ENCODE data around the gene OSBP2. TPM values are rescaled to one million over a fixed set of nuclear protein-coding genes. Genes with fewer than 3 reads are reported as not detected.
A peak's percentile ranks its signal among the peaks of the same experiment; 100 is the strongest.

OSBP2 gene
- total RNA-seq, 1 donor from 2014 or later: 3.1 TPM

DNA sequence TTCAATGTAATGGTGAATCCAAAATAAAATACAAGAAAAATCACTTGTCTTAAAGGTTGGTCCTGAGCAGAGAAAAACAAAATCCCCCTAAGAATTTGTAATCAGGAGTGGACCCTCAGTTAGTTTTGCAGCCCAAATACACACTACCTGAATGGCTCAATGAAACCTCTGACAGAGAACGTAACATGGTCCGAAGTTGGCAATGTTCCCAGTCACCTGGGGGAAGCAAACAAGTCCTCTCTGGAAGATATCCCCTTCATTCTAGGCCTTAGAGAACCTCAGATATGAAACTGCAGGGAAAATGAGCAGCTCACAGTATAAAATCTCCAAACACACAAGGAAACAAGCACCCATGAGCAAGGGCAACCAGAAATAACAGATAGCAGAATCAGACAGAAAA lies 215.7 kb downstream of the OSBP2 start:
- TF ChIP-seq, protein P1, sequence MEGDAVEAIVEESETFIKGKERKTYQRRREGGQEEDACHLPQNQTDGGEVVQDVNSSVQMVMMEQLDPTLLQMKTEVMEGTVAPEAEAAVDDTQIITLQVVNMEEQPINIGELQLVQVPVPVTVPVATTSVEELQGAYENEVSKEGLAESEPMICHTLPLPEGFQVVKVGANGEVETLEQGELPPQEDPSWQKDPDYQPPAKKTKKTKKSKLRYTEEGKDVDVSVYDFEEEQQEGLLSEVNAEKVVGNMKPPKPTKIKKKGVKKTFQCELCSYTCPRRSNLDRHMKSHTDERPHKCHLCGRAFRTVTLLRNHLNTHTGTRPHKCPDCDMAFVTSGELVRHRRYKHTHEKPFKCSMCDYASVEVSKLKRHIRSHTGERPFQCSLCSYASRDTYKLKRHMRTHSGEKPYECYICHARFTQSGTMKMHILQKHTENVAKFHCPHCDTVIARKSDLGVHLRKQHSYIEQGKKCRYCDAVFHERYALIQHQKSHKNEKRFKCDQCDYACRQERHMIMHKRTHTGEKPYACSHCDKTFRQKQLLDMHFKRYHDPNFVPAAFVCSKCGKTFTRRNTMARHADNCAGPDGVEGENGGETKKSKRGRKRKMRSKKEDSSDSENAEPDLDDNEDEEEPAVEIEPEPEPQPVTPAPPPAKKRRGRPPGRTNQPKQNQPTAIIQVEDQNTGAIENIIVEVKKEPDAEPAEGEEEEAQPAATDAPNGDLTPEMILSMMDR (IDR thresholded peaks at IDR 0.05): no peak
- no peak for ATAC-seq
- no peak overlapping the region for H3K4me3 ChIP-seq
- H3K4me1 ChIP-seq: no peaks in the 10 kb centered on the region
- no peaks in the 10 kb centered on the region for H3K27me3 ChIP-seq (ENCODE audit: low read depth)
- peaks cover 5% of the 10 kb centered on the region for H3K9me3 ChIP-seq
- H3K36me3 ChIP-seq: no peaks in the 10 kb centered on the region
- intact Hi-C loops (cut with DNase I): loop anchor here (10.0 kb wide), 1 partner anchor 146 kb away; no protein-coding TSS in a partner anchor
- H3K27ac ChIP-seq: no peak overlapping the region
- no peak for DNase-seq

DNA sequence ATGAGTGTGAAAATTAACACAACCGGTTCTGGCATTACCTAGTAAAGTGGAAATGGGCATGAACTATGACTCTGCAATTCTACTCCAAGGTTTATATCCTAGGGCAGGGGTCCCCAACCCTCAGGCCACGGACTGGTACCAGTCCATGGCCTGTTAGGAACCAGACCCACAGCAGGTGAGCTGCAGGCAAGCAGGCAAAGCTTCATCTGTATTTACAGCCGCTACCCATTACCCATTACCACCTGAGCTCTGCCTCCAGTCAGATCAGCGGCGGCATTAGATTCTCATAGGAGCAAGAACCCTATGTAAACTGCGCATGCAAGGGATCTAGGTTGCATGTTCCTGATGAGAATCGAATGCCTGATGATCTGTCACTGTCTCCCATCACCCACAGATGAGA lies 224.1 kb downstream of the OSBP2 start:
- intact Hi-C loops (cut with DNase I): loop anchor here (10.0 kb wide), 1 partner anchor 154 kb away; no protein-coding TSS in a partner anchor
- no peaks in the 10 kb centered on the region for H3K36me3 ChIP-seq
- DNase-seq: no peak
- H3K9me3 ChIP-seq: peaks cover 13% of the 10 kb centered on the region
- TF ChIP-seq, protein P1 (IDR thresholded peaks at IDR 0.05): no peak
- H3K27ac ChIP-seq: no peak overlapping the region
- H3K4me3 ChIP-seq: no peak overlapping the region
- H3K4me1 ChIP-seq: peaks cover 19% of the 10 kb centered on the region
- ATAC-seq: no peak
- no peaks in the 10 kb centered on the region for H3K27me3 ChIP-seq (ENCODE audit: low read depth)

DNA sequence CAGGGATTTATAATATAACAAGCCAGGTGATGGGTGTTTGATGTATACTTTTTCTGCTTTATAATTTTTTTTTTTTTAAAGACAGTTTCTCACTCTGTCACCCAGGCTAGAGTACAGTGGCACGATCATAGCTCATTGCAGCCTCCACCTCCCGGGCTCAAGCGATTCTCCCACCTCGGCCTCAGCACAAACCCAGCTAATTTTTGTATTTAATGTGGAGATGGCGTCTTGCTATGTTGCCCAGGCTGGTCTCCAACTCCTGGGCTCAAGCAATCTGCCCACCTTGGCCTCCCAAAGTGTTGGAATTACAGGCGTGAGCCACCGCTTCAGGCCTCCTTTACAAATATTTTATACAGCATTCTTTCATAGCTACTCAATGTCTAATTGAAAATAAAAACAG lies 225.3 kb downstream of the OSBP2 start:
- ATAC-seq (no peak), DNase-seq (no peak)
- TF ChIP-seq, protein P1 (IDR thresholded peaks at IDR 0.05): no peak
- intact Hi-C loops (cut with DNase I): loop anchor here (10.0 kb wide), 1 partner anchor 155 kb away; no protein-coding TSS in a partner anchor
- Histone ChIP-seq H3K9me3 (peaks cover 12% of the 10 kb centered on the region), H3K36me3 (no peaks in the 10 kb centered on the region), H3K4me3 (no peak overlapping the region), H3K4me1 (peaks cover 19% of the 10 kb centered on the region), H3K27ac (no peak overlapping the region), H3K27me3 (ENCODE audit: low read depth) (no peaks in the 10 kb centered on the region)

DNA sequence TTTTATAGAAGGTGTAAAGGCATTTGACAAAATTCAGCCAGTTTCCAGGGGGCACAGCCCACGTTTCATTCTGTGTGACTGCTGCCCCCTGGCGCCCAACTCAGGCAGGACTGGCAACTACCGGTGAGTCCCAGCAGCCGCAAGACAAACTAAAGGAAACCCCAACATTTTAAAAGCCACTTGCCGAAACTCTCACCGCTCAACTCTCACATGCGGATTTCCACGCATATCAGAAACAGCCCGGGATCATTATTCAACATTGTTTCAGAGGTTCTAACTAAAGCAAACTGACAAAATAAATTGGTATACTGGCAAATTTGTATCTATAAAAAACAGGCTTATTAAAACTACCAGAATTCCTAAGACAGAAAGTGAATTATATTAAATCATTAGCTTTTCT lies 225.7 kb downstream of the OSBP2 start:
- Histone ChIP-seq H3K27ac (no peak overlapping the region), H3K4me3 (peak overlapping the region; percentile 56), H3K9me3 (peaks cover 8% of the 10 kb centered on the region), H3K27me3 (ENCODE audit: low read depth) (no peaks in the 10 kb centered on the region), H3K36me3 (peaks cover 3% of the 10 kb centered on the region), H3K4me1 (peaks cover 19% of the 10 kb centered on the region)
- DNase-seq (peak; percentile 85), ATAC-seq (peak; percentile 81)
- intact Hi-C loops (cut with DNase I): no loop called here
- TF ChIP-seq, protein P1 (IDR thresholded peaks at IDR 0.05): peak; percentile 96

DNA sequence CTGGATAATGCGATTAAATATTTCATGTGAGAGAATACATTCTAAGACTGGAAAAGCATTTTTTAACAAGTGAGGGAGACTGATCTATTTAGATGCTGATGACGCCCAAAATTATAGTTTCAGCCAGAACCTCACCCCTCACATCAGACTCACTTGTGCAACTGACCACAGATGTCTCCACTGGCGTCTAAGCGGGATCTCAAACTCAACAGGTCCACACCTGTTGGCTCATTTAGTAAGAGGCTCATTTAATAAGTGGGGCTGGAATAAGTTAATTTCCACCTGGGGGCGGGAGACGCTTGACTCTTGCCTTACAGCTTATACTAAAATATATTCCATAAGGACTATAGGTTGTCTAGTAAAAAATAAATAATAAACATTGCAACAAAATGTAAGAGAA lies 226.4 kb downstream of the OSBP2 start:
- DNase-seq (no peak), ATAC-seq (peak in 1 of 2 donors; percentile 25)
- TF ChIP-seq, protein P1 (IDR thresholded peaks at IDR 0.05): no peak
- Histone ChIP-seq H3K27ac (peak overlapping the region; percentile 65), H3K4me1 (peaks cover 19% of the 10 kb centered on the region), H3K9me3 (peaks cover under 1% of the 10 kb centered on the region), H3K27me3 (ENCODE audit: low read depth) (no peaks in the 10 kb centered on the region), H3K4me3 (peak overlapping the region; percentile 56), H3K36me3 (peaks cover 10% of the 10 kb centered on the region)
- intact Hi-C loops (cut with DNase I): no loop called here
